BJ (cell line): ENCODE results near the gene CYYR1. TPM values are rescaled to one million over a fixed set of nuclear protein-coding genes. Genes with fewer than 3 reads are reported as not detected.

ENCODE experiments used
- CTCF ChIA-PET: fragments of 350-600 bp; formaldehyde crosslinking; extraction: SDS; loops from one replicate; lab custom pipeline; 2021; ENCODE audit warnings: antibody characterized with exemption, inconsistent platforms; lab: Yijun Ruan, JAX
- POLR2A ChIA-PET: fragments of 300-600 bp; sonication (Branson Sonifier 250); formaldehyde crosslinking; extraction: SDS; loops from one replicate; lab custom pipeline; 2021; ENCODE audit warnings: antibody characterized with exemption; lab: Charles Lee
- DNase-seq: peaks from one replicate; pipeline ENCODE4 v3.0.0-alpha.2; 2011; ENCODE audit warnings: low read depth
- H3K27me3 ChIP-seq: 2 replicates; pipeline ENCODE4 v1.6.0; 2011; ENCODE audit warnings: low read length; ENCODE audit not compliant: control insufficient read depth, insufficient read depth
- H3K36me3 ChIP-seq: 2 replicates; pipeline ENCODE4 v1.5.1; 2011; ENCODE audit warnings: low read length; ENCODE audit not compliant: control insufficient read depth, insufficient read depth
- H3K4me3 ChIP-seq: 2 replicates; pipeline ENCODE4 v1.5.1; 2011; ENCODE audit warnings: low read depth, mild to moderate bottlenecking, control low read depth, low read length
- CTCF ChIP-seq: IDR thresholded peaks from 2 replicates; pipeline ENCODE4 v1.5.1; 2011; ENCODE audit warnings: low read depth, mild to moderate bottlenecking, control low read depth, inconsistent platforms, low read length, moderate library complexity; ENCODE audit not compliant: insufficient read depth
- polyA plus RNA-seq: library from polyadenylated mRNA; depleted of rRNA; stranded (reverse); fragments of >200 nt; gene quantifications from 2 replicates; pipeline ENCODE4 v1.2.3, GENCODE V29; 2011

Gene CYYR1
- polyA plus RNA-seq, 1 experiment, result not detected

GRCh38 chr21:26597031-26597430, 23.9 kb upstream of the CYYR1 start:
- Histone ChIP-seq H3K4me3 (no peak overlapping the region), H3K27me3 (no peaks in the 10 kb centered on the region), H3K36me3 (no peaks in the 10 kb centered on the region)
- ChIA-PET POLR2A (no interaction called here), CTCF (no interaction called here)
- TF ChIP-seq CTCF, result no peak
- no peak for DNase-seq

GRCh38 chr21:26595971-26596370, 22.9 kb upstream of the CYYR1 start:
- Histone ChIP-seq H3K4me3 (no peak overlapping the region), H3K27me3 (no peaks in the 10 kb centered on the region), H3K36me3 (no peaks in the 10 kb centered on the region)
- ChIA-PET CTCF (interaction anchor here (1.3 kb wide), 1 partner anchor 20 kb away, joined by 3 read pairs; no protein-coding TSS in a partner anchor), POLR2A (no interaction called here)
- no peak for DNase-seq
- no peak for TF ChIP-seq CTCF

GRCh38 chr21:26593800-26594199, 20.7 kb upstream of the CYYR1 start:
- no peak for TF ChIP-seq CTCF
- Histone ChIP-seq H3K4me3 (no peak overlapping the region), H3K36me3 (no peaks in the 10 kb centered on the region), H3K27me3 (no peaks in the 10 kb centered on the region)
- POLR2A ChIA-PET, result no interaction called here
- CTCF ChIA-PET, result no interaction called here
- DNase-seq, result no peak

- POLR2A ChIA-PET, result no interaction called here
- CTCF ChIA-PET, result no interaction called here
- H3K4me3 ChIP-seq, result no peak overlapping the region
- no peak for TF ChIP-seq CTCF
- H3K27me3 ChIP-seq, result no peaks in the 10 kb centered on the region
- H3K36me3 ChIP-seq, result no peaks in the 10 kb centered on the region
- no peak for DNase-seq
Measured at GRCh38 chr21:26591543-26591942, 18.5 kb upstream of the CYYR1 start.

GRCh38 chr21:26588446-26588845, 15.4 kb upstream of the CYYR1 start:
- ChIA-PET CTCF (no interaction called here), POLR2A (no interaction called here)
- no peak for DNase-seq
- TF ChIP-seq CTCF, result no peak
- no peaks in the 10 kb centered on the region for H3K36me3 ChIP-seq
- H3K4me3 ChIP-seq, result no peak overlapping the region
- no peaks in the 10 kb centered on the region for H3K27me3 ChIP-seq
